GM18505 (cell line): ENCODE measurements around the gene GALNT1.

Experiments used
- ATAC-seq: cut with Tn5 transposase; IDR thresholded peaks from one replicate; pipeline ENCODE4 v1.9.1; 2021; ENCODE audit not compliant: unreplicated experiment
- POLR2A ChIP-seq: IDR thresholded peaks from 4 replicates; pipeline ENCODE4 v1.6.1; 2011; ENCODE audit warnings: borderline replicate concordance; ENCODE audit not compliant: insufficient read depth, insufficient read length; ENCODE audit errors: extremely low read depth

GALNT1 gene

GRCh38 chr18:35642802-35643201 lies 61.3 kb downstream of the GALNT1 start:
- TF ChIP-seq POLR2A: no peak
- no peak for ATAC-seq

DNA sequence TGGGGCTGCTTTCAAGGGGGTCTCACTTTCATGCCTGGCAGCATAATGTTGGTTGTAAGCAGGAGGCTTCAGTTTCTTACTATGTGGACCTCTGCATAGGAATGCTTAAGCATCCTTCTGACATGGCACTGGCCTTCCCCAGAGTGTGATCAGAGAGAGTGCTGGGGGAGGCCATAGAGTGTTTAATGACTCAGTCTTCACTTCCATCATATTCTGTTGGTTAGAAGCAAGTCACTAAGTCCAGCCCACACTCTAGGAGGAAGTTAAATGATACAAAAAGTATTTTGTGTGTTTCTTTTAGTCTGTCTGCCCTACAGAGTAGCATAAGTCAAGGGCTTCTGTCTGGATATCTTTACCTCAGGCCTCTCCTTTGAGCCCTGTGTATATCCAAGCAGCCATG lies 64.9 kb downstream of the GALNT1 start:
- no peak for TF ChIP-seq POLR2A
- no peak for ATAC-seq

- ATAC-seq: no peak
- TF ChIP-seq POLR2A: no peak
Measured at GRCh38 chr18:35653392-35654135, 72.0 kb downstream of the GALNT1 start.

GRCh38 chr18:35658112-35658511 lies 76.6 kb downstream of the GALNT1 start:
- ATAC-seq: no peak
- no peak for TF ChIP-seq POLR2A

DNA sequence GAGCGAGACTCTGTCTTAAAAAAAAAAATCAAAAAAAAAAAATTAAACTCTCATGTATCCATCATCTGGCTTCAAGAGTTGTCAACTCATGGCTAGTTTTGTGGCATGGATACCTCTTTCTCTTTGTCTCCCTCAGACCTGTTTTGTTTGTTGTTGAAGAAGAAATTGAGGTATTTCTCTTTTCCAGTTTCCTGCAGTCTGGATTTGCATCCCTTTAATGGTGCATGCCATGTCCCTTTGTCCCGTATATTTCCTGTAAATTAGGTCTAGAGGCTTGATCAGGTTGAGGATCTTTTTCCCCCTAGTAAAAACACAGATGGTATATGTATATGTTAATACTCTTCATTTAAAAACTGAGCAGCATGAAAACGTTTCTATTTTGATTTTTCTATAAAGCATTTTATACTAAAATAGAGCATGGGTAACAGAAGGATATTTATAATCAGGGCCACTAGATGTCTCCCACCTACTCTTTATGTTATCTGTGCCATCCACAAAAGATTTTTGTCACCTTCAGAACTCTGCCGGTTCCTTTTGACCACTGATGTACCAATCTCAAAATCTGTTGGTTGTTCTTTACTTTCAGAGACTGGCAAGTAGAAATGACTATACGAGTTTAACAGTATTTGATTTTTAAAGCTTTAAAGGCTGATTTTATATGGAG lies 80.1 kb downstream of the GALNT1 start:
- TF ChIP-seq POLR2A: no peak
- ATAC-seq: no peak

- no peak for TF ChIP-seq POLR2A
- ATAC-seq: peak; percentile 87
Measured at GRCh38 chr18:35662293-35663062, 80.9 kb downstream of the GALNT1 start.

GRCh38 chr18:35671966-35672603 lies 90.5 kb downstream of the GALNT1 start:
- no peak for TF ChIP-seq POLR2A

GRCh38 chr18:35672897-35673296 lies 91.4 kb downstream of the GALNT1 start:
- no peak for ATAC-seq
- TF ChIP-seq POLR2A: no peak

More at GRCh38 chr18:35671966-35672603, 90.5 kb downstream of the GALNT1 start:
- ATAC-seq: no peak

GRCh38 chr18:35673682-35674081 lies 92.1 kb downstream of the GALNT1 start:
- TF ChIP-seq POLR2A: no peak
- no peak for ATAC-seq

DNA sequence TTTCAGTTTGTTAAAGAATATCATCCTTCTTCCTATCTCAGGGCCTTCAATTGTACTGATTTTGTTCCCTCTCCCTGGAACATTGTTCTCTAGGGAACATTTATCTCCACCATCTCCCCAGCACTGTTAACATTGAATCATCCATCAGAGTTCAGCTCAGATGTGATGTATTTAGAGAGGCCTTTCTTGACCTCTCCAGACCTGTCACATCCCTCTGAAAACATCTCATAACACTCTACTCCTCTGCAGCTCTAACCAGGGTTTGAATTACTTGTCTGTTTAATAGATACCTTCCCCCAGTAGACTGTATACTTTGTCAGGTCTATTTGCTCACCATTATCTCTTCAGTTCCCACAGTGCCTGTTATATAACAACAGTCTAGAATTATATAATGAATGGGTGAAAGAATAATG lies 98.6 kb downstream of the GALNT1 start:
- TF ChIP-seq POLR2A: no peak
- ATAC-seq: no peak

DNA sequence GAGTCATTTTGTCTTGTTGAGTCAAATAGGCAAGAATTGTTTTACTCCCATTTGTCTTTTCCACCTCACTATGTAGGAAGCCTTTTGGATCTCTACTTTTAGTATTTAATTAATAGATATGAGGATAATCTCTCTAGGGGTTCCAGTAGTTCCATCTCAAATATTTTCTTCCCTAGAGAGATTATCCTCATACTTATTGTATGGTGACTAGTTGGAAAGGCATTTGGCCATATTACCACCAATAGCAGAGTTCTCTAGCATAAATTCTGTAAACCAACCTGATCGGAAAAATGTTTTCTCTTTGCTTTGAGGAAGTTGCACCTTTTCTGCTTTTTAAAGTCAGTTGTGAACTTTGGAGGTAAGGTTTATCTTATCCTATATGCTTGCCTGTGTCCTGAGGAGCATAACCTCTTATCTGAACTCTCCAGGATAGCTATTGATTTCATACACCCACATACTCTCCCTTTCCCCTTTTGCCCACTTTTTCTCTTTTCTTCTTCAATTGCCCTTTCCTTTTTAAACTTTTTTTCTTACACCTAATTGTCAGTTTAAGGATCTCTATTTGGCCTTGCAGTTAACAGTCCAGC lies 100.8 kb downstream of the GALNT1 start:
- ATAC-seq: no peak
- TF ChIP-seq POLR2A: no peak

- no peak for TF ChIP-seq POLR2A
- ATAC-seq: no peak
Measured at GRCh38 chr18:35683021-35683420, 101.5 kb downstream of the GALNT1 start.

DNA sequence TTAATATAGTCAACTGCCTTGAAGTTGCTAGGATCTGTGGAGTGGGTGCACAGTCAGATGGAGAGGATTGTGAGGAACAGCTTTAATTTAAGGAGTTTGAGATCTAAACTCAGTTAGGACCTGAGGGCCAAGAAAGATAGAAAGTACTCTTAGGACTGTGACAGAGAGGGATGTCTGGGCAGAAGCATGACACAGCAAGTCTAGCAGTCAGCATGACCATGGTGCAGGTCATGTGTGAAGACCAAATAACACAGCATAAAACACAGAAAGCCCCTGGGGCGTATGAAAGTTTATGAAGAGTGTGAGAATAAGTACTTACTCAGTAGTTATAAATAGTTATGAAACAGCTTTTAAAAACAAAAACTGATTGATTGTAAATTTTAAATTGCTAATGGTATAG lies 107.2 kb downstream of the GALNT1 start:
- TF ChIP-seq POLR2A: no peak
- ATAC-seq: peak; percentile 66
